K562 (cell line): ENCODE results near the gene ZNF334. TPM values are rescaled to one million over a fixed set of nuclear protein-coding genes. Genes with fewer than 3 reads are reported as not detected.

ENCODE experiments used
- ATAC-seq: fragments of 200-7000 bp; cut with Tn5 transposase; 3 replicates; pipeline ENCODE4 v1.9.1; 2020; ENCODE audit warnings: moderate library complexity
- BruUV-seq: library from RNA; stranded (reverse); fragments of 400-500 nt; replicated peaks from 2 replicates; lab custom pipeline; 2021; lab: Mats Ljungman, UMichigan
- CTCF ChIA-PET: fragments of 300-600 bp; formaldehyde crosslinking; extraction: SDS; loops from one replicate; lab custom pipeline; 2021; ENCODE audit warnings: low intra/inter-chr PET ratio; lab: Yijun Ruan, JAX
- POLR2A ChIA-PET: fragments of 300-600, 350-650 bp; sonication (Branson Sonifier 250); formaldehyde crosslinking; extraction: SDS; loops from one replicate; lab custom pipeline; 2021; ENCODE audit warnings: antibody characterized with exemption, inconsistent platforms; lab: Yijun Ruan, JAX
- DNase-seq, 4 experiments: peaks; one replicate each; pipeline versions ENCODE4 v3.0.0 to v3.0.0-alpha.2; 2011 to 2018; ENCODE audit warnings: low spot score in 3 of 4, mixed read lengths in 3 of 4; ENCODE audit errors: extremely low read depth in 1 of 4
- FAIRE-seq: peaks from 2 replicates; lab custom pipeline; 2011; peaks lifted over from hg19 to GRCh38; lab: Jason Lieb, UNC
- H2AFZ ChIP-seq: 2 replicates; pipeline ENCODE4 v1.6.0; 2011; ENCODE audit warnings: low read depth, low read length, control low read depth, inconsistent platforms
- H3K27ac ChIP-seq: fragments of 200-600 bp; 3 replicates; pipeline ENCODE4 v1.8.0; 2011; ENCODE audit warnings: low read depth, mild to moderate bottlenecking, control low read depth, inconsistent platforms, low read length, moderate library complexity, mixed read lengths; ENCODE audit errors: extremely low read depth
- H3K27me3 ChIP-seq, 2 experiments: fragments of 300-600 bp in 1 of 2; 2 replicates in 1 of 2; 3 replicates in 1 of 2; pipeline versions ENCODE4 v1.6.0 to v1.8.0; 2011; ENCODE audit warnings: inconsistent platforms in 2 of 2, low read length in 2 of 2, mild to moderate bottlenecking in 1 of 2, mixed read lengths in 1 of 2, moderate library complexity in 1 of 2; ENCODE audit not compliant: control insufficient read depth in 2 of 2, insufficient read depth in 2 of 2
- H3K36me3 ChIP-seq: fragments of 300-600 bp; 3 replicates; pipeline ENCODE4 v1.8.0; 2011; ENCODE audit warnings: mild to moderate bottlenecking, low read length, inconsistent platforms; ENCODE audit not compliant: control insufficient read depth, insufficient read depth
- H3K4me1 ChIP-seq, 2 experiments: fragments of 200-600 bp in 1 of 2; replicated peaks in 1 of 2; 2 replicates in 1 of 2; 3 replicates in 1 of 2; pipeline versions ENCODE4 v1.5.1 to v1.8.0; 2011; ENCODE audit warnings: inconsistent platforms in 2 of 2, low read length in 2 of 2, mild to moderate bottlenecking in 1 of 2, mixed read lengths in 1 of 2, moderate library complexity in 1 of 2; ENCODE audit not compliant: control insufficient read depth in 2 of 2, insufficient read depth in 2 of 2
- H3K4me2 ChIP-seq: 2 replicates; pipeline ENCODE4 v1.6.1; 2011; ENCODE audit warnings: low read length, control low read depth, inconsistent platforms, mixed read lengths; ENCODE audit not compliant: insufficient read depth
- H3K4me3 ChIP-seq: fragments of 200-600 bp; sonication (generic), shearing (Covaris generic); 2 replicates; pipeline ENCODE4 v1.5.1; 2016; ENCODE audit warnings: control low read depth, inconsistent platforms
- H3K79me2 ChIP-seq: fragments of 200-600 bp; 3 replicates; pipeline ENCODE4 v1.8.0; 2011; ENCODE audit warnings: low read length, inconsistent platforms; ENCODE audit not compliant: control insufficient read depth, insufficient read depth
- H3K9ac ChIP-seq, 2 experiments: 2 replicates each; pipeline versions ENCODE4 v1.6.0 to v1.6.1; 2011; ENCODE audit warnings: low read depth in 2 of 2, low read length in 2 of 2, control low read depth in 1 of 2, inconsistent platforms in 1 of 2, mild to moderate bottlenecking in 1 of 2, mixed read lengths in 1 of 2; ENCODE audit not compliant: insufficient read depth in 1 of 2
- H3K9me1 ChIP-seq: one replicate; pipeline ENCODE4 v1.6.0; 2011; ENCODE audit warnings: inconsistent platforms, mild to moderate bottlenecking, low read length, moderate library complexity; ENCODE audit not compliant: control insufficient read depth, insufficient read depth
- H3K9me3 ChIP-seq: replicated peaks from 2 replicates; pipeline ENCODE4 v1.5.1; 2011; ENCODE audit warnings: low read depth, low read length, inconsistent platforms; ENCODE audit not compliant: control insufficient read depth, insufficient read depth
- H4K20me1 ChIP-seq: replicated peaks from 2 replicates; pipeline ENCODE4 v1.6.1; 2011; ENCODE audit warnings: low read length, inconsistent platforms, mixed read lengths; ENCODE audit not compliant: control insufficient read depth, insufficient read depth
- DNMT1 ChIP-seq: fragments of 450-650 bp; IDR thresholded peaks from 2 replicates; pipeline ENCODE4 v1.6.1; 2016; ENCODE audit warnings: antibody characterized with exemption, mild to moderate bottlenecking
- RBM25 ChIP-seq: fragments of 200-400 bp; formaldehyde crosslinking; IDR thresholded peaks from 2 replicates; pipeline ENCODE4 v1.6.1; 2018; ENCODE audit warnings: low read length, low read depth, moderate library complexity; ENCODE audit not compliant: severe bottlenecking
- ZFP36 ChIP-seq: fragments of 150-350 bp; IDR thresholded peaks from 2 replicates; pipeline ENCODE4 v1.6.1; 2018; ENCODE audit warnings: low read length, low read depth; ENCODE audit not compliant: partially characterized antibody
- ZNF41 ChIP-seq: fragments of 250-450 bp; sonication (Bioruptor Pico); conservative IDR thresholded peaks from 2 replicates; pipeline ENCODE4 v1.4.0; 2020; ENCODE audit warnings: mild to moderate bottlenecking
- WGBS: fragments of 100-300 bp; shearing (Covaris generic); methylation state at CpG from one replicate; pipeline ENCODE4 v1.1.6; 2016; ENCODE audit warnings: low coverage, mixed read lengths; ENCODE audit not compliant: insufficient coverage; ENCODE audit errors: missing lambda C conversion rate; 5-methylcytosine and 5-hydroxymethylcytosine counted together
- in situ Hi-C: fragments of 300-500 bp; cut with MboI; formaldehyde crosslinking; loops from 4 replicates; pipeline ENCODE4 v1.15.0; 2018; ENCODE audit warnings: inconsistent platforms, mixed read lengths
- intact Hi-C: fragments of 100-400 bp; cut with micrococcal nuclease; formaldehyde crosslinking; loops from 2 replicates; pipeline ENCODE4 v1.14.2; 2022
- polyA plus RNA-seq, 8 experiments: library from polyadenylated mRNA; depleted of rRNA in 4 of 8; stranded (reverse) in 5 of 8; unstranded in 3 of 8; fragments of >200 nt; fragmentation: Nextera tagmentation in 2 of 8; fragmentation: Illumina TruSeq in 1 of 8; extraction: Ambion mirVana in 2 of 8; extraction: Trizol in 1 of 8; gene quantifications; 2 replicates each; pipeline versions ENCODE4 v1.2.1 to v1.2.3, GENCODE V29; 2011 to 2014; ENCODE audit warnings: inconsistent platforms in 1 of 8, missing spikeins in 1 of 8
- total RNA-seq, 7 experiments: library from RNA; depleted of rRNA in 6 of 7; stranded (reverse); fragments of >200 nt in 6 of 7; fragmentation: Illumina TruSeq in 2 of 7; extraction: Trizol in 2 of 7; gene quantifications; 2 replicates each; pipeline versions ENCODE4 v1.2.1 to v1.2.3, GENCODE V29; 2011 to 2021; ENCODE audit warnings: low replicate concordance in 1 of 7
- TF ChIP-seq, protein P1 (sequence below), 3 experiments: IDR thresholded peaks in 2 of 3; conservative IDR thresholded peaks in 1 of 3; 2 replicates each; pipeline ENCODE4 v1.5.1; 2011 to 2012; ENCODE audit warnings: low read length in 3 of 3, mild to moderate bottlenecking in 3 of 3, control low read depth in 2 of 3, improper control_type of control experiment in 1 of 3, inconsistent platforms in 1 of 3, low read depth in 1 of 3, mixed read lengths in 1 of 3, moderate library complexity in 1 of 3; ENCODE audit not compliant: insufficient read depth in 2 of 3

Gene ZNF334
- total and polyA plus RNA-seq, 9 of the 15 experiments (the other 6 are each of a cell fraction or from before 2014, with no cell fraction given): 0.06 to 0.27 (median 0.21) TPM; not detected in 1

GRCh38 chr20:46541229-46541935 lies 28.0 kb upstream of the ZNF334 start:
- H3K27me3 ChIP-seq: peaks cover 16 to 27% of the 10 kb centered on the region in 2 experiments; a peak in 4 of 5 replicates
- H3K9me3 ChIP-seq: no peaks in the 10 kb centered on the region
- H3K79me2 ChIP-seq: no peaks in the 10 kb centered on the region
- H3K9ac ChIP-seq: peak overlapping the region in 1 of 2 experiments; percentile 20; a peak in 1 of 4 replicates
- no peak for DNase-seq
- TF ChIP-seq DNMT1 (no peak), ZFP36 (peak; percentile 52), RBM25 (peak; percentile 48)
- no peak overlapping the region for H3K27ac ChIP-seq
- H4K20me1 ChIP-seq: no peaks in the 10 kb centered on the region
- no peaks in the 10 kb centered on the region for H3K9me1 ChIP-seq
- ATAC-seq: no peak
- 4% methylated on average over 29 of the region's 36 CpGs for WGBS
- intact Hi-C loops (no loop called here), in situ Hi-C loops (no loop called here)
- BruUV-seq: no TSS peak
- FAIRE-seq: no peak
- H3K4me2 ChIP-seq: no peak overlapping the region
- POLR2A ChIA-PET: interaction anchor here (0.6 kb wide), 1 partner anchor 162 kb away, joined by 4 read pairs; no protein-coding TSS in a partner anchor
- H2AFZ ChIP-seq: no peak overlapping the region
- no peak overlapping the region for H3K4me3 ChIP-seq
- no peaks in the 10 kb centered on the region for H3K36me3 ChIP-seq
- H3K4me1 ChIP-seq: peaks cover 0 to 15% of the 10 kb centered on the region in 2 experiments; a peak in 1 of 5 replicates
- CTCF ChIA-PET: no interaction called here

DNA sequence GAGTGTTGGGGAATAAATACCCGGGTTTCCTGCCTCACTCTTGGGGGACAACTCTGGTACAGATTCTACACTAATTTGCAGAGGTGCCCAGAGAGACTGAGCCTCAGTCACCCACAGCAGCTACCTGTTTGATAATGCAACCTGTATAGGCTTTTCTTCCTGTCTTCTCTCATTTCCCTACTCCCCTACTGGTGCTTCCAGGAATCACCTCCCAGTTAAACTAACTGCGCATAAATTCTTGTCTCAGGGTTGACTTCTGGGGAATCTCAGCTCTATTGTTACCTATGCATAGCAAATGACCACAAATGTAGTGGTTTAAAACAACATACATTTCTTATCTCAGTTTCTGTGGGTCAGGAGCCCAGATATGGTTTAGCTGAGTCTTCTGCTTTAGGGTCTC lies 25.8 kb upstream of the ZNF334 start:
- no TSS peak for BruUV-seq
- WGBS: 9% methylated on average over 2 of the region's 2 CpGs
- TF ChIP-seq, protein P1, sequence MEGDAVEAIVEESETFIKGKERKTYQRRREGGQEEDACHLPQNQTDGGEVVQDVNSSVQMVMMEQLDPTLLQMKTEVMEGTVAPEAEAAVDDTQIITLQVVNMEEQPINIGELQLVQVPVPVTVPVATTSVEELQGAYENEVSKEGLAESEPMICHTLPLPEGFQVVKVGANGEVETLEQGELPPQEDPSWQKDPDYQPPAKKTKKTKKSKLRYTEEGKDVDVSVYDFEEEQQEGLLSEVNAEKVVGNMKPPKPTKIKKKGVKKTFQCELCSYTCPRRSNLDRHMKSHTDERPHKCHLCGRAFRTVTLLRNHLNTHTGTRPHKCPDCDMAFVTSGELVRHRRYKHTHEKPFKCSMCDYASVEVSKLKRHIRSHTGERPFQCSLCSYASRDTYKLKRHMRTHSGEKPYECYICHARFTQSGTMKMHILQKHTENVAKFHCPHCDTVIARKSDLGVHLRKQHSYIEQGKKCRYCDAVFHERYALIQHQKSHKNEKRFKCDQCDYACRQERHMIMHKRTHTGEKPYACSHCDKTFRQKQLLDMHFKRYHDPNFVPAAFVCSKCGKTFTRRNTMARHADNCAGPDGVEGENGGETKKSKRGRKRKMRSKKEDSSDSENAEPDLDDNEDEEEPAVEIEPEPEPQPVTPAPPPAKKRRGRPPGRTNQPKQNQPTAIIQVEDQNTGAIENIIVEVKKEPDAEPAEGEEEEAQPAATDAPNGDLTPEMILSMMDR (IDR thresholded peaks at IDR 0.05 in 2 of 3, conservative IDR thresholded peaks at IDR 0.05 in 1 of 3; ENCODE audit: insufficient read depth in 2 of 3, low read depth in 1 of 3, low read length in 3 of 3): peak in 1 of 3 experiments; percentile 10; a peak in 1 of 6 replicates
- no peak for TF ChIP-seq ZNF41
- Histone ChIP-seq H3K27ac (no peak overlapping the region), H3K9me1 (no peaks in the 10 kb centered on the region), H3K9ac (no peak overlapping the region), H3K27me3 (peaks cover 16 to 24% of the 10 kb centered on the region in 2 experiments; a peak in 4 of 5 replicates), H3K36me3 (no peaks in the 10 kb centered on the region), H3K79me2 (no peaks in the 10 kb centered on the region), H4K20me1 (no peaks in the 10 kb centered on the region), H2AFZ (no peak overlapping the region), H3K4me2 (no peak overlapping the region), H3K4me3 (no peak overlapping the region), H3K9me3 (no peaks in the 10 kb centered on the region), H3K4me1 (peaks cover 0 to 5% of the 10 kb centered on the region in 2 experiments; a peak in 1 of 5 replicates)
- in situ Hi-C loops: no loop called here
- CTCF ChIA-PET: no interaction called here
- POLR2A ChIA-PET: no interaction called here
- DNase-seq: no peak
- intact Hi-C loops: no loop called here
- FAIRE-seq: no peak
- no peak for ATAC-seq
